ENCODE measurements around the gene DCAKD.

The DCAKD gene

DNA sequence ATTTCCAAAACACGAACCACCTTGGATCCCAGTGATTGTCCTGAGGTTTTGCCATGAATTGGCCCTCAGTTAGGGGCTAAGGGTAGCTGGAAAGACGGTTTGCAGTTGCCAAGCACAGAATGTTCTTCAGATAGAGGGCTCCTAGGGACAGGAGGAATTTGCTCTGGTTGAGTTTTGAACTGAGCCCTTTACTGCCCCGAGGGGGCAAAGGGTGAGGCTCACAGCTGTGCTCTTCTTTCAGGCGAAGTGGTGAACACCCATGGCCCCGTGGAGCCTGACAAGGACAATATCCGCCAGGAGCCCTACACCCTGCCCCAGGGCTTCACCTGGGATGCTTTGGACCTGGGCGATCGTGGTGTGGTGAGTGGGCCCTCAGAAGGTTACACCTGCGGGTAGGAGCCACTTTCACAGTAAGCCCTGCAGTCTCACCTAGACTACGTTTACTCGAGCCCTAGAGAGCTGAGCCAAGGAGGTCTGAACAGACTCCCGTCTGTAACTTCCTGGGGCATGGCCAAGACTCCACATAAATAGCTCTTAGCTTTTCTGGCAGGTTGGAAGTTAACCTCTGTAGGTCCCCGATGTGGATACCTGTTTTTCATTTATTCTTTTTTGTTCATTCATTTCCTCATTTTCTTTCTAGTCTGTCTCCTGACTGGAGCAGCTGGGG, 42.1 kb upstream of the DCAKD start:
- DNase-seq (ENCODE audit: extremely low spot score), result no peak
- POLR2A ChIA-PET, result no interaction called here
- CTCF ChIA-PET, result no interaction called here
- no peak for TF ChIP-seq HDGF (IDR thresholded peaks at IDR 0.05; ENCODE audit: borderline replicate concordance)
- TF ChIP-seq ZNF384 (IDR thresholded peaks at IDR 0.05), result no peak
- no peak for TF ChIP-seq FOXM1 (IDR thresholded peaks at IDR 0.05; ENCODE audit: borderline replicate concordance)
- TF ChIP-seq FOXA1 (IDR thresholded peaks at IDR 0.05), result no peak
- TF ChIP-seq ARNT (IDR thresholded peaks at IDR 0.05), result no peak
- no peak for TF ChIP-seq SUZ12 (IDR thresholded peaks at IDR 0.05)
- TF ChIP-seq FOXK2 (IDR thresholded peaks at IDR 0.05), result no peak
- no peak for TF ChIP-seq L3MBTL2 (conservative IDR thresholded peaks at IDR 0.05)
- TF ChIP-seq SP1 (IDR thresholded peaks at IDR 0.05), result no peak
- no peak for TF ChIP-seq TARDBP (IDR thresholded peaks at IDR 0.05)
- TF ChIP-seq, protein P1, sequence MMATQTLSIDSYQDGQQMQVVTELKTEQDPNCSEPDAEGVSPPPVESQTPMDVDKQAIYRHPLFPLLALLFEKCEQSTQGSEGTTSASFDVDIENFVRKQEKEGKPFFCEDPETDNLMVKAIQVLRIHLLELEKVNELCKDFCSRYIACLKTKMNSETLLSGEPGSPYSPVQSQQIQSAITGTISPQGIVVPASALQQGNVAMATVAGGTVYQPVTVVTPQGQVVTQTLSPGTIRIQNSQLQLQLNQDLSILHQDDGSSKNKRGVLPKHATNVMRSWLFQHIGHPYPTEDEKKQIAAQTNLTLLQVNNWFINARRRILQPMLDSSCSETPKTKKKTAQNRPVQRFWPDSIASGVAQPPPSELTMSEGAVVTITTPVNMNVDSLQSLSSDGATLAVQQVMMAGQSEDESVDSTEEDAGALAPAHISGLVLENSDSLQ (IDR thresholded peaks at IDR 0.05), result no peak
- no peak for TF ChIP-seq LEF1 (IDR thresholded peaks at IDR 0.05; ENCODE audit: borderline replicate concordance)

DNA sequence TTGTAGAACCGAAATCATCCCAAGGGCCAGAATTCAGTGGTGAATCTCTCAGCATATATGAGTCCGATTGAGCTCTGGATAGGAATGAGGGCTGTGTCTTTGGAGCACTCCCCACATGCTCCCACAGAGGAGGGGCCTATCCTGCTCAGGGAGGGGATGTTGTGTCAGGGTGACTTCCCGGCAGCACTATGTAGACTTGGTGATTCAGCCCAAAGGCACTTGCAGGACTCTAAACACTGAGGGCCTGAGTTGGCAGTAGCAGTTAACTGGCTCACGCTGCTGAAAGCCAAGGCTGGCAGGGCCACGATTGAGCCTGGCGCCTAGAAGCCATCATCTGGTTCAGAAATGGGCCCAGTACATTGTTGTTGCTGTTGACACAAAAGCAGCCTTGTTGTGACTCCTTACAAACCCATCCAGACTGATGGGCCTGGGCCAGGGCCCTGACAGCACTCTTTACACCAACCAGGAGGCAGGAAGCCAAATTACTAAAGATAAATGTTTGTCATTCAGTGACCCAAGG, 41.5 kb upstream of the DCAKD start:
- CTCF ChIA-PET, result no interaction called here
- no peak for DNase-seq (ENCODE audit: extremely low spot score)
- POLR2A ChIA-PET, result no interaction called here
- TF ChIP-seq BHLHE40 (IDR thresholded peaks at IDR 0.05; ENCODE audit: borderline replicate concordance) (no peak), CTBP1 (IDR thresholded peaks at IDR 0.05; ENCODE audit: borderline replicate concordance) (no peak), FOXK2 (IDR thresholded peaks at IDR 0.05) (no peak), LEF1 (IDR thresholded peaks at IDR 0.05; ENCODE audit: borderline replicate concordance) (no peak), NFRKB (IDR thresholded peaks at IDR 0.05) (no peak), FOXM1 (IDR thresholded peaks at IDR 0.05; ENCODE audit: borderline replicate concordance) (no peak), TARDBP (IDR thresholded peaks at IDR 0.05) (no peak), HDGF (IDR thresholded peaks at IDR 0.05; ENCODE audit: borderline replicate concordance) (no peak), ARNT (IDR thresholded peaks at IDR 0.05) (no peak), L3MBTL2 (conservative IDR thresholded peaks at IDR 0.05) (no peak), SP1 (IDR thresholded peaks at IDR 0.05) (no peak), FOXA1 (IDR thresholded peaks at IDR 0.05) (no peak), ELF4 (IDR thresholded peaks at IDR 0.05) (no peak), ZNF384 (IDR thresholded peaks at IDR 0.05) (no peak), SUZ12 (IDR thresholded peaks at IDR 0.05) (no peak)
- TF ChIP-seq, protein P1 (IDR thresholded peaks at IDR 0.05), result no peak

DNA sequence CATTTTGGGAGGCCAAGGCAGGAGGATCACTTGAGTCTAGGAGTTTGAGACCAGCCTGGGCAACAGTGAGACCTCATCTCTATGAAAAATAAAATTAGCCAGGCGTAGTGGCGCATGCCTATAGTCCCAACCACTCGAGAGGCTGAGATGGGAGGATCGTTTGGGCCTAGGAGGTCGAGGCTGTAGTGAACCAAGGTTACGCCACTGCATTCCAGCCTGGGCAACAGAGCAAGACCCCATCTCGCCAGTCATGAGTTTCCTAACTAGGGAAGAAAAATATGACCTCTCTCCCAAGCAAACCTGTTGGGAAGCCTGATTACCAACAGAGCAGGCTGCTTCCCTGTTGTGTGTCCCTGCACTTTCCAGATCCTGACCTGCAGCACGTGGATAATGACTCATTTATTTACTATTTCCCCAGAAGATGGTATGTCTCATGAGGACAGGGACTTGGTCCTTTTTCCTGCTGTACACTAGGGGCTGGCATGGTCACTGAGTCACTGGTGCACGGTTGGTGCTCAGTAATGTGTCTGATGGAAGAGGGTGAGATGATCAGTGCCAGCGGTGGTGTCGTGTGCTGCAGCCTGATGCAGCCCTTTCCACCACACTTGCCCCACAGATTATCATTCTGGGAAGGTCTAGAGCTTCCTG, 40.5 kb upstream of the DCAKD start:
- no peak for DNase-seq (ENCODE audit: extremely low spot score)
- CTCF ChIA-PET, result interaction anchor here (1.0 kb wide), 1 partner anchor 43 kb away, joined by 4 read pairs; the partner anchor contains the start of gene ACBD4
- POLR2A ChIA-PET, result no interaction called here
- TF ChIP-seq L3MBTL2 (conservative IDR thresholded peaks at IDR 0.05), result no peak
- no peak for TF ChIP-seq BHLHE40 (IDR thresholded peaks at IDR 0.05; ENCODE audit: borderline replicate concordance)
- no peak for TF ChIP-seq ZNF384 (IDR thresholded peaks at IDR 0.05)
- no peak for TF ChIP-seq HDGF (IDR thresholded peaks at IDR 0.05; ENCODE audit: borderline replicate concordance)
- no peak for TF ChIP-seq FOXA1 (IDR thresholded peaks at IDR 0.05)
- TF ChIP-seq NFRKB (IDR thresholded peaks at IDR 0.05), result no peak
- no peak for TF ChIP-seq ARNT (IDR thresholded peaks at IDR 0.05)
- TF ChIP-seq FOXK2 (IDR thresholded peaks at IDR 0.05), result no peak
- no peak for TF ChIP-seq SUZ12 (IDR thresholded peaks at IDR 0.05)
- TF ChIP-seq SP1 (IDR thresholded peaks at IDR 0.05), result no peak
- no peak for TF ChIP-seq TARDBP (IDR thresholded peaks at IDR 0.05)

DNA sequence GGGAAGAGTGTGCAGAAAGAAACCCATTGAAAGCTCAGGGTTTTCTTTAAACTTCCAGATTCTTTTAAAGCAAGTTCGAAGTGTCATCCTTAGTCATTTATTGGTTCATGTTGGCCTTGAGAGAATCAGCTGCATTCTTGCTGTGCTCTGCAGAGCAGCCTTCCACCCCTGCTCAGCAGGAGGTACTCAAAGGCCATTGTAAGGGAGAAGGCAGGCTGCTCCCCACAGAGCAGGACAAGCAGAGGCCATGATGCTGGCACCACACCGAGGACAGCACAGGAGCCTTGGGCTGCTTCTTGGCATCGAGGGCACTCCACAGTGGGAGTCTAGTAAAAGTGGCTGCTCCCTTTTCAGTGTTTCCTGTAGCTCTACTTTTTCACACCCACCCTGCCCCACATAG, 39.3 kb upstream of the DCAKD start:
- CTCF ChIA-PET, result no interaction called here
- no peak for TF ChIP-seq SUZ12 (IDR thresholded peaks at IDR 0.05)
- TF ChIP-seq ZNF384 (IDR thresholded peaks at IDR 0.05), result no peak
- no peak for TF ChIP-seq LEF1 (IDR thresholded peaks at IDR 0.05; ENCODE audit: borderline replicate concordance)
- no peak for TF ChIP-seq ELF4 (IDR thresholded peaks at IDR 0.05)
- no peak for TF ChIP-seq ARNT (IDR thresholded peaks at IDR 0.05)
- no peak for TF ChIP-seq HDGF (IDR thresholded peaks at IDR 0.05; ENCODE audit: borderline replicate concordance)
- TF ChIP-seq FOXK2 (IDR thresholded peaks at IDR 0.05), result no peak
- no peak for TF ChIP-seq TARDBP (IDR thresholded peaks at IDR 0.05)
- TF ChIP-seq CTBP1 (IDR thresholded peaks at IDR 0.05; ENCODE audit: borderline replicate concordance), result no peak
- no peak for TF ChIP-seq BHLHE40 (IDR thresholded peaks at IDR 0.05; ENCODE audit: borderline replicate concordance)
- TF ChIP-seq FOXM1 (IDR thresholded peaks at IDR 0.05; ENCODE audit: borderline replicate concordance), result no peak
- POLR2A ChIA-PET, result no interaction called here
- DNase-seq (ENCODE audit: extremely low spot score), result no peak

DNA sequence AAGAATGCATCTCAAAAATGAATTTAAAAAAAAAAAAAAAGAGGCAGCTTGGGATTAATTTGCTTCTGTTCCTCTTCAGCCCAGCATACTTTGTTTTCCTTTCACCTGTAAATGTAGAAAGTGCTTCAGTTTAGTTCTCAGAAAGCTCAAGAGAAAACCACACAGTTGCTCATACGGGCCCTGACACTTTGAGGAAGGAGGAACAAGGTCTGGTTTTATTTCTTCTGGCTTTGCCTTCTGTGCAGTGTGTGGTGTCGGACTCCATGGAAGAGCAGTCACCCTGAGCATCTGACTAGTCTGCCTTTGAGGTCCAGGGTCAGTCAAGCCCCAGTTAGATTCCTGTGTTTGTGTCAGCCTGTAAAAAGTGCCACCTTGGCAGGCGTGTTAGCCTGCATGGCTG, 37.3 kb upstream of the DCAKD start:
- TF ChIP-seq FOXA1 (IDR thresholded peaks at IDR 0.05), result no peak
- TF ChIP-seq SUZ12 (IDR thresholded peaks at IDR 0.05), result no peak
- no peak for TF ChIP-seq HDGF (IDR thresholded peaks at IDR 0.05; ENCODE audit: borderline replicate concordance)
- no peak for TF ChIP-seq BHLHE40 (IDR thresholded peaks at IDR 0.05; ENCODE audit: borderline replicate concordance)
- no peak for TF ChIP-seq SP1 (IDR thresholded peaks at IDR 0.05)
- no peak for TF ChIP-seq TARDBP (IDR thresholded peaks at IDR 0.05)
- no peak for TF ChIP-seq CTBP1 (IDR thresholded peaks at IDR 0.05; ENCODE audit: borderline replicate concordance)
- TF ChIP-seq ZNF384 (IDR thresholded peaks at IDR 0.05), result no peak
- TF ChIP-seq FOXM1 (IDR thresholded peaks at IDR 0.05; ENCODE audit: borderline replicate concordance), result no peak
- POLR2A ChIA-PET, result no interaction called here
- CTCF ChIA-PET, result interaction anchor here (1.3 kb wide), 1 partner anchor 10 kb away, joined by 5 read pairs; no protein-coding TSS in a partner anchor
- DNase-seq (ENCODE audit: extremely low spot score), result no peak

DNA sequence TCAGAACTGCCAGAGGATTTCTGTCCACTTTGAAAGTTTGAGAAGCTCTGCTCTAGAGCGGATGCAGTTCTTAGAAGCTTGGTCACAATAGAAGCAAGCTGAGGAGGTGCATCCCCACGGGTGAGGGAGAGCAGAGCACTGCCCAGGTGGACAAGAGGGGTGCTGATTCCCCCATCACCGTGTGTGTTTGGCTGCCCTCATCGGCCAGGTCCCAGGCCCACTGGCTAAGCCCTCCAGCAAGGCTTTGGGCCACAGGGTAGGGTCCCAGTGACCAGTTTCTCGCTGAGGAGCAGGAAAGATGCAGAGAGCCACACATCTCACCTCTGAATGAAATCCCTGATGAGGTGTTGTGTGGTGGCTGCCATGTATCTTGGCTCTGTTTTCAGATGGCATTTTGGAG, 36.5 kb upstream of the DCAKD start:
- POLR2A ChIA-PET, result no interaction called here
- no peak for TF ChIP-seq HDGF (IDR thresholded peaks at IDR 0.05; ENCODE audit: borderline replicate concordance)
- TF ChIP-seq BHLHE40 (IDR thresholded peaks at IDR 0.05; ENCODE audit: borderline replicate concordance), result no peak
- no peak for TF ChIP-seq LEF1 (IDR thresholded peaks at IDR 0.05; ENCODE audit: borderline replicate concordance)
- no peak for TF ChIP-seq FOXK2 (IDR thresholded peaks at IDR 0.05)
- no peak for TF ChIP-seq TARDBP (IDR thresholded peaks at IDR 0.05)
- no peak for TF ChIP-seq L3MBTL2 (conservative IDR thresholded peaks at IDR 0.05)
- TF ChIP-seq, protein P1 (IDR thresholded peaks at IDR 0.05), result no peak
- no peak for DNase-seq (ENCODE audit: extremely low spot score)
- CTCF ChIA-PET, result interaction anchor here (1.3 kb wide), 1 partner anchor 11 kb away, joined by 5 read pairs; no protein-coding TSS in a partner anchor

All from HEK293T (cell line).